Activated gamma-delta T cell treated with Interleukin-2 at 50 U/mL for 16 hours (primary cell): ENCODE measurements around the gene POTEB.
"Not testable (repeated sequence)": the region's sequence is repeated elsewhere in the genome, so short reads cannot be mapped to it uniquely, and the experiment has no call there.

Source experiments
- DNase-seq: peaks from one replicate; pipeline ENCODE4 v3.0.0-alpha.2; 2020

Gene POTEB

DNA sequence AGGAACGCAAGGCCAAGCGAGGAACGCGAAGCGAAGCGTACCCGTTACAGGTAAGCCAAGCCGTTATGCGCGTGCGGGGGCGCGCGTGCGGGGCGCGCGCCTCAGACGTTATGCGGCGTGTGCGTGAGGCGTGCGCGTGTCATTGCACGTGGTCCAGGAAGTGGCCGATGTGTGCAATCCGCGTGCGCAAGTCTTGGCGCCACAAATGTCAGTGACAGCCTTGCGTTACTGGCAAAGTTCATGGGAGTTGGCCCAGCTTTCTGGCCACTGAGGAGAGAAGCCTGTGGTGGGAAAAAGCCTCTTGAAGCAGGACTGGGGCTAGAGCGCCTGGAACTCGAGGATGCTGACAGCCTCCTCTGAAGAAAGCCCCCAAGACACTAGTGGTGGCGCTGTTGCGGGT lies at the start of gene POTEB:
Gene POTEB (minus strand): TSS at position 101 of the 400 bp plus-strand sequence. CDS start 489 bp downstream, outside the sequence.
- DNase-seq, result not testable (repeated sequence)

GRCh38 chr15:21890955-21891354 lies 13.4 kb upstream of the POTEB start:
- DNase-seq, result not testable (repeated sequence)

DNA sequence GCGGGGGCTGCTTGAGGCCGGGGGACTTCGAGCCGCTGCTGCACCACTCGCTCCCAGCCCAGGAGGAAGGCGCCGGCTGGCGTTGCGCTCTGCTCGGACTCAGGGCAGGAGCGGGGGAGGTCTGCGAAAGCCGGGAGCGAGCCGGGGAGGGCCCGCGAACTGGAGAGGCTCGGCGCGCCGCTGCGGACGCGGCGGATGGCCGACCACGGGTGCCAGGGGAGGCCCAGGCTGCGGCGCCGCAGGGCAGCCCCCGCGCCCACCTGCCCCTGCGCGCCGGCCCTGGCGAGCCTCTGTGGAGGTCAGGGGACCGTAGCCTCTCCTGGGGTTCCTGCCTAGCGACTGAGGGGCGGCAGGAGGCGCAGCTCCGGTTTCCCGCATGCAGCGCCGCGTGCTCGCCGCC lies 12.0 kb upstream of the POTEB start:
- DNase-seq, result not testable (repeated sequence)

DNA sequence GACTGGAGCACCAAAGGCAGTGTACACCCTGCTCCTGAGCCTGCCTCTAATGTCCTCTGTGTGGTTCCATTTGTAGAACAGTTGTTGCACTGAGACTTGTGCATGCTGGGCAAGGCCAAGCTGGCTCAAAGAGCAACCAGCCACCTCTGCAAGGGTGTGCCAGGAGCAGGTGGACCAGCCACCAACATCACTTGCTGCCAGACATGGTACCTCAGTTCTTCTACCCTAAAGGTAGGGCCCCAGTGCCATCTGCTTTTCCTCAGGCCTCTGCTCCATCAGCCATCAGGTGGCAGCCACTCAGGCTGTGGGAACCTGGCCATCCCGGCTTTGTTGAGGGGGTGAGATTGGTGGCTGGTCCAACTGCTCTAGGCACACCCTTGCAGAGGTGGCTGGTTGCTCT lies 38.7 kb downstream of the POTEB start:
- not testable (repeated sequence) for DNase-seq
